ENCODE data around the gene CARS1.

Gene CARS1

DNA sequence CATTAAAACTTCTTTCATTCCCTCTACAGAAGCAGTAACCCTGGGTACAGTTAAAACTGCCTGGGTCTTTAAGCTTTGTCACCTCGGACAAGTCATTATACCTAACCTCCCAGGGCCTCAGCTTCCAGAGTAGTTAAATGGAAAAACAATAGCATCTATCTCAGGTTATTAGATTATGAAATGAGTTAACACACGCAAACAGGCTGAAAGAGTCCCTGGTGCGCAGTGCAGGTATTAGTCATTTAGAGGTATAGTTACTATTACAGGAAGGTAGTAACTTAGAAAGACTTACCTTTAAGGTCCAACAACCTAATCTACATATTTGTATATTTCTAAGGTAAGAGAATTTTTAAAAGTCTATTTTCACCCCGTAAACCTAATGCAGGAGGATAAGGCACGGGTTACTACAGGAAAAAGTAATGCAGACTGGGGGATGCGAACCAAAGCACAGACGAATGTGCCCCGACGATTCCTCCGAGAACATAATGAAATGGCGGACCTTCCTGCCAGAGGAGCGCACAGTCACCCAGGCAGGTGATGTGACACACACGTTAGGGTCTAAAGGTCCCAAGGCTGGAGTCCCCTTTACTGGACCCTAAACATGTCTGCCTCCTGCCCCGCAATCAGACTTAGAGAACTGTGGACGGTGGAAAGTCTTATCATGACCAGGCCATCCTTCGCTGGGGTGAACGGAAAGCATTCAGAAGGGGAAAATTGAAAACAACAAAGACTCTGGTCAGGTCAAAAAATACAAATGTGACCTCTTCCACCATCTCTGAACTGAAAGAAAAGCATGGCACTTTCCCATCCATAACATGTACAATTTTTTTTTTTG lies 66.4 kb downstream of the CARS1 start:
- DNase-seq, result peak; percentile 42

DNA sequence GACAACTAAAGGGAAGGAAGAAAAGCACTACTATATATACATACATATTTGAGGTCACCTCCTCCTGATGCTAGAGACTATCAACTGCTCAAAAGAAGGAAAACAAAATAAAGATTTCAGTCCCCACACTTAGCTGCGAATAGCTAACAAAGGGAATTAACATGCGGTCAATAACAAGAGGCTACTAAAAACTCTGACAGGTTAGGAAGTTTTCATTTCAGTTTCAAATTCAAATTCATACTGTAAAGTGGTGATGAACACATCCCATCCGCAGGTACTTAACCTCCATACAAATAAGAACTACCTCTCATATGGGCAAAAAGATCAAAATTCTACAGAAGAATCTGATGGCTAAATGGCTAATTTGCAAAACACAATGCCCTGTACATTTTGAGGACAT lies 67.7 kb downstream of the CARS1 start:
- peak; percentile 6 for DNase-seq

DNA sequence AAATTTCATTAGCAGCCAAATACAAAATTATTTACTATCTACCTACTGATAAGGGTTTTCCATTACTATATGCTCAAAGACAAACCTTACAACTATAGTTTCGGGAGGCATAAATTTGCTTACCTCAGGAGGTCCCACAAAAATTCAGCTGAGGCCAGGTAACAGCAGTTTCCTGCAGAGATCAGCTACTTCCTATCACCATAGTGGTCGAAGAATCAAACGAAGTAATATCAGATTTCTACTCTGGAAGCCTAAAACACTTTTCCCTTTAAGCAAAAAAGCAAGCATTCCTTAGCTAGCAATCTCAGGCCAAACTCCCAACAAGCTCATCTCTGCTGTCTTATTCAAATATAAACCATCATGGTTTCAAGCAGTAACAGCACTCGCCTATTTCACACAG lies 68.2 kb downstream of the CARS1 start:
- peak; percentile 12 for DNase-seq

DNA sequence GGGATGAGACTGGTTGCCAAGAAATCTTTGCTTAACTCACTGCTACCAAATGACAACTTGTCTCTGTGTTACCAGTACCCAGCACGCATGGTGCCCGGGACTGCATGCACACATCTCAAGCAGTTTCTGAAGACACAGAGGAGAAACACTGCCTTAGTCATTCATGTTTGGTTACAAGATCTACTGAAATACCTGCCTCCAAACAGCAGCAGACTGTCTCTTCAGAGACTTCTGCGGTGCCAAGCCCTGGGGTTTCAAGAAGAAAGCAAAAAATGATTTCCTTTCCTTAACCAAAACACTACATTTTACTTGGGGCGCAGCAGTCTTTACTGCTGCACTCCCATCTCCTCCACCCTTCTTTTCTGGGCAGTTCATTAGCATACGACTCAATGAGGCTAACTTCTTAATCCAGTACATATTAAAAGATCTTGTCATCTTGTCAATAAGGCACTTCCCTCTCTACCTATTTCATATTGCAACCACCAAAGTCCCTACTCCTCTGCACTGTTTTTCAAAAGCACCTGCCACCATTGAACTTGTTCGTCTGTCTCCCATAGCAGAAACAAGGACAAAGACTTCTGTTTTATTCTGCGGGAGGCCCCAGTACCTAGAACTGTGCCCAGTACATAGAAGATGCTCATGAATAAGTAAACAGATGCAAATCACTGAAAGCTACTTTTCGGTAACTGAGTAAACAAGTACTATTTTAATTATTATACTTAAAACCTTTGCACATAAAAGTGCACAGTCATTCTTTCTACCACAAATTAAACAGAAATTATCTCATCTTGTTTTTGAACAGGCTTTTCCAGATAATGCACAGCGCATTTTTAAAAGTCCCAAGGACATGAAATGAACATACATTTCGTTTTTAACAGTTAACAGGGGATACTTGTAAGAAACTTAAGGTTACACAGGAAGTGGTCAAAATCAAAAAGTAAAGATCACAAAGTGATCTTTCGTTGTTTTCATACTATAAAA lies 69.1 kb downstream of the CARS1 start:
- DNase-seq, result peak; percentile 32

DNA sequence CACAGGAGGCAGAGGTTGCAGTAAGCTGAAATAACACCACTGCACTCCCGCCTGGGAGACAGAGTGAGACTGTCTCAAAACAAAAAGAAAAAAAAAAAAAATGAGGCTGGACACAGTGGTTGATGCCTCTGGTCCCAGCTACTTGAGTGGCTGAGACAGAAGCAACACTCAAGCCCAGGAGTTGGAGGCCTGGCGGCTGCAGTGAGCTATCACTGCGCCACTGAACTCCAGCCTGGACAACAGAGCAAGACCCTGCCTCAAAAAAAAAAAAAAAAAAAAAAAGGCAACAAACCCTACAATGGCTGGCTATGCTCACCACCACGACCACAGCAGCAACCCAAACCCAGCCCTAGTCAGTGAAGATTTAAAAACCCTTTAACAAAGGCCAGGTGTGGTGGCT lies 73.3 kb downstream of the CARS1 start:
- no peak for DNase-seq

DNA sequence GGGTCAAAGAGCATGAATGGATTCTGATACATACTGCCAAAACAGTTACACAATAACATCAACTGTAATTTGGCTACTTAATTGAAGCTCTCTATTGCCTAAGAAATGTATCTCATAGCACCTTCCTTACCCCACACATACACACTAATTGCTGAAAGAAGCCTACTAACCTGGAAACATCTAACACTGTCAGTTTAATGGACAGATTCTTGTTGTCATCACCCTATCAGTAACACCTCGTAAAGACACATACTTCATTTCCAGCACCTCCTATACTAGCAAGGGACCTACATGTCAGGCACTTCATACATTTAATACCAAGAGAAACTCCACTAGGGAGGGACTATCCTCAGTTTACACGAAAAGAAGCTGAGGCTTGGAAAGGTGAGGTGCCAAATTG lies 75.0 kb downstream of the CARS1 start:
- no peak for DNase-seq

DNA sequence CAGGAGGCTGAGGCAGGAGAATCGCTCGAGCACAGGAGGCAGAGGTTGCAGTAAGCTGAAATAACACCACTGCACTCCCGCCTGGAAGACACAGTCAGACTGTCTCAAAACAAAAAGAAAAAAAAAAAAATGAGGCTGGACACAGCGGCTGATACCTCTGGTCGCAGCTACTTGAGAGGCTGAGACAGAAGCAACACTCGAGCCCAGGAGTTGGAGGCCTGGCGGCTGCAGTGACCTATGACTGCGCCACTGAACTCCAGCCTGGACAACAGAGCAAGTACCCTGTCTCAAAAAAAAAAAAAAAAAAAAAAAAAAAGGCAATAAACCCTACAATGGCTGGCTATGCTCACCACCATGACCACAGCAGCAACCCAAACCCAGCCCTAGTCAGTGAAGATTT lies 76.1 kb downstream of the CARS1 start:
- DNase-seq, result no peak

DNA sequence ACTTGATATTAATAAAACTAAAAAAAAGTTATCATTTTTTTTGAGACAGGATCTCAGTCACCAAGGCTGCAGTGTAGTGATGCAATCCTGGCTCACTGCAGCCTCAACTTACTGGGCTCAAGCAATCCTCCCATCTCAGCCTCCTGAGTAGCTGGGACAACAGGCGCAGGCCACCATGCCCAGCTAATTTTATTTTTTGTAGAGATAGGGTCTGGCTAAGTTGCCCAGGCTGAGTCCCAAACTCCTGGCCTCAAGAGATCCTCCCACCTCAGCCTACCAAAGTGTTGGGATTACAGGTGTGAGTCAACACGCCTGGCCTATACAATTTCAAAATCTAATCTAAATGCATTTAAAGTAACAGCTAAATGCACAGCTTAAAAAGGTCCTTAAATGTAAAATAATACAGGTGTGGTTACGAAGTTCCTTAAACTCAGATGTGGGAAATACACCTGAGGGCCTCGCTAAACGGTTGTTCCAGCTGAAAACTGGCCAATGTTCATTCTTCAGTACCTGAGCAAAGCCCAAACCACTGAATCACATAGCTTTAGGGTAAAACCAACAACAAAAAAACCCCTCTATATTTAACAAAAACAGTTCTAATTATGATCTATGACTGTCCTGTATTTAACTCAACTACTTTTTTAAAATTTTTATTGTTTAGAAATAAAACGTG lies 76.9 kb downstream of the CARS1 start:
- no peak for DNase-seq

DNA sequence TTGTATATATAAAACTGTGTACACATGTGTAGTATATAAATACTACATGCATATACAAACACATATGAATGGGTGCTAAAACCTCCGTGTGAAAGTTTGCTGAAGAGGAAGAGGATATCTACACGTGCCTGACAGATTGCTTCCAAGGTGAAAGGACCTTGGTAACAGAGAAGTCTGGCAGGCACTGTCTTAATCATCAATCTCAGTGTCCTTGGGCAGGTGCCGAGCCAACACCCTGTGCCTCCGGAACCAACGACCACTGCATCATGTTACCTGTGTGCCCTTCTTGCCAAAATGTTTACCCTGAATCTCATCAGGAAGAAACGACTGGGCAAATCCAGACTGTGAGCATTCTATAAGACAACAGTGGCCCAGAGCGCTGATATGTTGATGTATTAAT lies 80.1 kb downstream of the CARS1 start:
- DNase-seq, result no peak

DNA sequence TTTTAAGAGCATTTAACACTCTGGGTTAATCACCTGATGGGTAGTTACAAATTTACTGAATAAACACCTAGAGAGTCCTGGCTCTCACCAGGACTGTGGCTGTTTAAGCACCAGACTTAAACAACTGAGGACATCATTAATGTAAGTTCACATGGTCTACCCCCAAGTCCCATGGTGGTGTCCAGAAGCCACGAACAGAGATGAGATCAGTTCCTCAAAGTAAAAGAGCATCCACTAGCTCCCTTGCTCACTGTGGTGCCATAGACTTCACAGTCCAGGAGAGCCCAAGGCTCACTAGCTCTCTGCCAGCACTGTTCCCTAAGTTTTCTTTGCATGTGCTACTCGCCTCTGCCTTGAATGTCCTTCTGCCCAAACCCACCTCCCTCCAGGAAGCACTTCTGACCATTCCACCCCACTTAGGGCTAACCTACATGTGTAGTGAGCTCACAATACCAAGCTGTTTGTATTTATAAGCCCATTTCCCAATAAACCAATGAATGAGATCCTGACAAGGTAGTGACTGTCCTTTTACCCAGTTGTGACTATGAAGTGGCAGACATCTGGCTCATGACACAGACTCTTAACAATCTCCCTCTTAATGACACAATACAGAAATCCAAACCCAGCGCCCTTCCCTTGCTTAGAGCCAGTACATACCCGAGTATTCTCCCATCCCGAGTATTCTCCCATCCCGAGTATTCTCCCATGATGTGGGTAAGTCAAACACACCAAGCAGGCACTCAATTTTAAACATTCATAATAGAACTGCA lies 80.7 kb downstream of the CARS1 start:
- DNase-seq, result no peak

DNA sequence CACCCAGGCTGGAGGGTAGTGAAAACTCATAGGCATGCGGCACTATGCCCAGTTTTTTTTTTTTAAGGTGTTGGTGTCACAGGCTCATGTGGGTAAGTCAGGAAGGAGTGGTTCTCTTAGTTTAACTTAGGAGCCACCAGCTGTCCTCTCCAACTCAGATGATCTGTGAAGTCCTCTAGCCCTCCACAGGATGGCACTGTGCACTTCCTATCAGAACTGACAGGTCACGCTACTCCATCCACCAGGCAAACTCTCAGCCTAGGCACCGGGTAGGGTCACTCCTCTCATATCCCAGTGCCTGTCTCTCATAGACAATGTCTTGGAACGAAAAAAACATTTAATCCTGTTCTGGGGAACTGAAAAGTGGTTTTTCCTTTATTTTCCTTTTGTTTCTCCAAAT lies 81.6 kb downstream of the CARS1 start:
- peak; percentile 63 for DNase-seq

DNA sequence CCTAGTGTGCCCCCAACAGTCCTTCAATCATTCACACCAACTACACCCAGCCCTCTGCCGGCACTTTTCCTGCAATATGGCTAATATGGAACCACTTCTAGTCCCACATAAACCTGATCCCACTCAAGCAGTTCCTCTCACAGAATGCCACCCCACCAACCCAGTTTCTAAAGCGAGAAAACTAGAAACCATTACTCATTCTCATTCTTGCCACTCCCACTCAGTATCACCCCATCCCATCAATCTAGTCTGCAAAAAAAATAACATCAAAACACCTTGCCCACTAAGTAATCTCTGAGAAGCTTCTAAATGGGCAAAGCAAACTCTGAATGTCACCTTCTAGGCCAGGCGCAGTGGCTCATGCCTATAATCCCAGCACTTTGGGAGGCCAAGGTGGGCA lies 83.0 kb downstream of the CARS1 start:
- no peak for DNase-seq

DNA sequence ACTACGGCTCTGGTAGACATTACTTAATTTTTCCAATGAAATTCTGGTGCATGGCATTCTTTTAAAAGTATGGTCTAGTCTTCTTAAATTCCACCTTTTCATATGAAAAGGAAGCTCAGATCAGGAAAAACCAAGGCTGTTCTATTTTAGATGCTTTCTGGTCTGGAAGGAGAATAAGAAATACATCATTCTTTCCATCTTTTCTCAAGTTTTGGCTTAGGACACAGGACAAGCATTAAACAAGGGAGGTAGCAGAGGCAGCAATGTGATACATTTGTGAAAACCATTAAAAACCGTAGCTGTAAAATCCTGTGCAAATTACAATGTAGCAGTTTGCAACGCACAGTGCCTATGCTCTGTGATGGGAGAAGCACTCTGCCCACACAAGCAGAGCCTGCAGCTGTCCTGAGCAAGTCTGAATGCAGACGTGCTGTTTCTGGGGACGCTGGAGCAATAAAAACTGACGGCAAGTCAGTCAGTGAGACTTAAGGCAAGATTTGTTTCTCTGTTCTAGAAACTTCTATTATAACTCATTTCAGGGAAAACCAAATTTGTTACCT lies 88.8 kb downstream of the CARS1 start:
- DNase-seq, result no peak

DNA sequence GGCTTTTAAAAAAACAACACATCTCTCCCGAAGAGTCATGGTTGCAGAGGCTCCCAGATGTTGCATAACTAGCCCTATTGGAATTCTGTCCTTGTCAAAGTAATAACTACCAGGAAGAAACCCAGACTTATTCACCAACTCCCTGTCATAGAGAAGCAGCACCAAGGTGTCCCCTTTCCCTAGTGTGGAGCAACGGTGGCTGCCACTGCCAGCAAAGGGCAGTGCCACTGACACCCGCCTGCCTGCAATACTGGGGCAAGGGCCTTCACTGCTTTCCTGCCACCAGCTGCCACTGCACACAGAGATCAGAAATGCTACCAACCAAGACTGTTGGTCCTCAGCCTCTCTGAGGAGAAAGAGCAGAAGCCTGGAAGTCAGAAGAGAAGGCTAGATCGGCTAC lies 92.4 kb downstream of the CARS1 start:
- no peak for DNase-seq

DNA sequence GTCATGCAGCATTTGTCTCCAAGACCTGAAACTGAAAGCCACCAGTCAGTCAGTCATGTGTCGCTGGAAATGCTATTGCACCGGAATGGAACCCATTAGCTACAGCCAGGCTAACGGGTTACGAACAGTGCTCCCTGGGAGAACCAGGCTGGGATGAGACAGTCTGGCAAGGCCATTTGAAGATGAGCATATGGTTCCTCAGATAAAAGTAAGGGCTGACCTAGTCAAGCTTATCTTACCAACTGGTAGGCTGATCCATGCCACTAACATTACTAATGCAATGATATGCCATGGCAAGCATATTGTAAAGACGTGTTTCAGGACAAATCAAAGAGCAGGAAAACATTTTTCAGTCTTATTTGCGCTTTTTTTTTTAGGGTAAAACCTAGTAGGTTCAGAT lies 93.5 kb downstream of the CARS1 start:
- no peak for DNase-seq

DNA sequence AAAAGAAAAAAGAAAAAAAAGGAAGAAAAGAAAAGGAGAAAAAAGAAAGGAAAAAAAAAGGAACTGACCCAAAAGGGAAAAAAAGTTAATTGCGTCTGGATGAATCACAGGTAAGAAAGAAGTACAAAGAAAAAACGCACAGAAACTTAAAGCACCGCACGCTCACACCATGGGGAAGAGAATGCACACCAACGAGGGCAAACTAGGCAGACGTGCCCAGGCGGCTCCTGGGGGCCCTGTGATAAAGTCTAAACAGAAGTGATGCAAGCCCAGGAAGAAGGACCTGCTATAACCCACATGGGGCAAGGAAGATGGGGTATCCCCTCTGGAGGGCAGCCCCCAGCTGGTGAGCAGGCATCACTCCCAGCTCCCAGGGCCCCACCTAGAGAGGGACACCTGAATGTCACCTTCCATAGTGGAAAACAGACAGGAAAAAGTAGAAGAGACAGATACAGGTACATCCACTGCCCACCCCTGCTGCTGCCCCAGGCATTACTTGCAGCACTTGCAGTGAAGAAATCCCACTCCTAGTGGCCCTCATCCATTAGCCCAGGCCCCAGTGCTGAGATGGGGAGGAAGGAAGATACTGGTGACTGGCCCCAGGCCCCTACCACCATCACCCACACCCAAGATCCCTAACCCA lies 94.0 kb downstream of the CARS1 start:
- no peak for DNase-seq

DNA sequence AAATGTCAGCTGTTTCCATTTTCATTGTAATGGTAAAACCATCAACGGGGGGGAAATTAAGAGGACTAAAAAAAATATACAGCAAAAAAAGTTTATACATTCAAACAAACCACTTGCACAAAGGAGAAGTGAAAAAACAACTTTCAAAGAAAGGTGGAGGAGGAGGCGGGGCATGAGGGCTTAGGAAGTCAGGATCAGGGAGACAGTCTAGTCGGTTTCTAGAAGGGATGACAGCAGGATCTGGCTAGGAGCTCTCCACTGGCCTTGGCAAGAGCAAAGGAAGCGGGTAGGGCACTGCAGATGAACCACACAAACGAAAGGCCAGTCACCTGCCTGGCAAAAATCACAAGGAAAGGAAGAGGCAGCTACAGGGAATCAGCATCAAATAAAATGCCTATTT lies 96.1 kb downstream of the CARS1 start:
- no peak for DNase-seq

DNA sequence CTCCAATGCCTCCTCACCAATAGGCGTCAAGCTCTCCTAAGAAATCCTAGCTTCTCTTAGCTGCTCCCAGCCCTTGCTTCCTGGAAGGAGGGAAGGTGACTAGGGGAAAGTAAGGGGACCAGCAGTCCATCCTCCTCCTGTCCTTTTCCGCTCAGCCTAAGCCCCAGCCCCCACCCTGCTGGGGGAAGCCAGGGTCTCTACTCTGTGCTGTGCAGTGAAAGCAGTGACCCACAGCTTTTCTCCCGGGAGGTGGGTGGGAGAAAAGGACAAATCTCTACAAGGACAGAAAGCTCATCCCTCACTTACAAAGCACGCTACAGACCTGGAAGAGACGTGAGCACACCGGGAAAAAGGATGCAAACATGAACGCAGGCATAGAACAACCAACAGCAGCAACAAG lies 97.1 kb downstream of the CARS1 start:
- no peak for DNase-seq

DNA sequence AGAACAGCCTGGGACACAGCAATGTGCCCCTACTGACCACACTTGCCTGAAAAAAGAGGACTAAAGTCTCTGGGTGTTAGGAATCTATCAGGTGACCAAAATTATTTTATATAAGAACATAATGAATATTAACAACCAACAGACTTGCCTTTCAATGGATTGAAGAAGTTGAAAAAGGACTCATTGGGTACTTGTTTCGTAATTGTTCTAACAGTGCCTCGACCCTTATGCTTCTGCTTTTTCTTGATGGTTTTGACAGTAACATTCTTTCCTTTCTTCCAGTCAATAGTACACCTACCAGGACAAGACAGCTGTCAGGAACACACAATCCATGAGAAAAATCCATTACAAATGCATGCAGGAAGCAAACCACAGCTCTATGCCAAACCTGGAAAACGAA lies 99.0 kb downstream of the CARS1 start:
- DNase-seq, result no peak

DNA sequence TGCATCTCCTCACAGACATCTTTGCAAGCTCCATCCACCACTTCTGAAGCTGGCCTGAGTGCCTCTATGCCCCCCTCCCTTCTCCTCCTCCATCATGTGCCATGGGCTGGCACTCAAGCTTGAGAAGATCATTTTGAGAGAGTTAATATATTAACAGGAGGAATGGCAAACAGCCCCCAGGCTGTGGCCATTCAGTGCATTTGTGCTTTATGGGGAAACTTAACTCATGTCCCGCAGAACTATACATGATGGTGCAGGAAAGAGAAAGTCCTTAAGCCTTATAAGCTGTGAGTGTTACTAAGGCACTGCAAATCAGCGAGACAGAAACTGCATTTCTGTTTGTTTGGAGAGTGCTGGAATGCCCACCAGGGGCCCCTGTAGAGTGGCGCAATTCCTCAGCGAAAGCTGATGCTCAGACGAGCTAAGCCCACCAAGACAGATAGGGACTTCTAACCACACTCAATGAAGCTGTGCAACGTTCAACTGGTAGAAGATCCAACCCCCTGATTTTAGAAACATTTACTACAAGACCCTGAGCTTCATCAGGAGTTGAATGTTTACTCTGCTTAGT lies 101.2 kb downstream of the CARS1 start:
- DNase-seq, result no peak

DNA sequence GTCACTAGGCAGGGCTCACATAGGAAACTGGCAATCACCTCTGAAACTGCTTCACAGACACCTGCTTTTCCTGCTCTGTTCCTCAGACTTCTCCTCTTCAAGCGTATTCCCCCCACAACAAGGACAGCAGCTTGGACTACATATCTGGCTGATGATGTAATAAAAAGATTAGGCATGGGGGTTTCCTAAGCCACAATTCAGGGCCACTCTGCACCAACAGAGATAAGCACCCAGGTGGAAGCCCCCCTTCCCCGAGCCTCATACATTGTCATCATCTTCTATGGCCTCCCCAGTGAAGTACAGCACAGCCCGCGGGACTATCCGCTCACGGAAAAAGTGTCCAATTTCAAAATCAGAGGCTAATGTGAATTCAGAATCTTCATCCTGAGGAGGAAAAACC lies 103.0 kb downstream of the CARS1 start:
- DNase-seq, result no peak

Data from CD4-positive, alpha-beta T cell treated with Interleukin-10 for 1 hour (primary cell).